ENCODE measurements around the gene RGMA.

RGMA gene

GRCh38 chr15:93067649-93068085 lies 21.3 kb downstream of the RGMA start:
- H2BK5ac ChIP-seq (ENCODE audit: low read length): no peak overlapping the region
- H3K18ac ChIP-seq (ENCODE audit: low read length): peak overlapping the region; percentile 22
- H3K27ac ChIP-seq (replicated peaks; ENCODE audit: low read length): no peak overlapping the region
- H3K4me2 ChIP-seq (ENCODE audit: insufficient read depth, low read length, poor library complexity, severe bottlenecking): no peak overlapping the region
- no peak overlapping the region for H2AK5ac ChIP-seq (ENCODE audit: low read depth, low read length)
- no peak overlapping the region for H4K8ac ChIP-seq (ENCODE audit: low read depth, low read length)
- no peak overlapping the region for H2BK12ac ChIP-seq (ENCODE audit: low read length)
- H3K9ac ChIP-seq (ENCODE audit: low read depth, low read length, poor library complexity): no peak overlapping the region
- no peak for DNase-seq (ENCODE audit: low spot score)
- H3K4me3 ChIP-seq (ENCODE audit: low read length in 2 of 2): no peak overlapping the region
- no peak overlapping the region for H3K4ac ChIP-seq (ENCODE audit: low read length)
- H3K79me1 ChIP-seq (ENCODE audit: low read depth, low read length): peaks cover 16% of the 10 kb centered on the region
- H2BK15ac ChIP-seq (ENCODE audit: low read length): no peak overlapping the region
- H3K14ac ChIP-seq (ENCODE audit: low read length): no peak overlapping the region
- H3K36me3 ChIP-seq (replicated peaks in 1 of 2; ENCODE audit: control insufficient read depth in 2 of 2, insufficient read depth in 2 of 2, low read length in 2 of 2): peaks cover 37 to 94% of the 10 kb centered on the region in 2 donors
- peak overlapping the region; percentile 25 for H3K23ac ChIP-seq (ENCODE audit: low read depth, low read length, poor library complexity)
- H4K91ac ChIP-seq (ENCODE audit: low read depth, low read length, poor library complexity): no peak overlapping the region
- peaks cover 0 to 12% of the 10 kb centered on the region in 2 donors for H3K9me3 ChIP-seq (replicated peaks in 1 of 2; ENCODE audit: control insufficient read depth in 2 of 2, insufficient read depth in 1 of 2, low read depth in 1 of 2, low read length in 2 of 2)
- H2BK120ac ChIP-seq (ENCODE audit: low read depth, low read length): no peak overlapping the region
- H3K27me3 ChIP-seq (ENCODE audit: control insufficient read depth in 3 of 3, insufficient read depth in 3 of 3, low read depth in 1 of 3, low read length in 3 of 3): no peaks in the 10 kb centered on the region
- no CpG with 5 or more reads among the region's 4 CpGs for WGBS, 2 donors (ENCODE audit: extremely low coverage in 2 of 2, insufficient read length in 2 of 2, insufficient replicate concordance in 1 of 2)
- peaks cover 32 to 51% of the 10 kb centered on the region in 2 donors for H3K4me1 ChIP-seq (ENCODE audit: control insufficient read depth in 2 of 2, insufficient read depth in 1 of 2, low read depth in 1 of 2, low read length in 2 of 2)
- no peak overlapping the region for H2AFZ ChIP-seq (ENCODE audit: low read length)

- no peak overlapping the region for H3K23ac ChIP-seq (ENCODE audit: low read depth, low read length, poor library complexity)
- H3K18ac ChIP-seq (ENCODE audit: low read length): peak overlapping the region; percentile 16
- no peak overlapping the region for H2BK15ac ChIP-seq (ENCODE audit: low read length)
- no peak overlapping the region for H3K14ac ChIP-seq (ENCODE audit: low read length)
- peaks cover 37 to 93% of the 10 kb centered on the region in 2 donors for H3K36me3 ChIP-seq (replicated peaks in 1 of 2; ENCODE audit: control insufficient read depth in 2 of 2, insufficient read depth in 2 of 2, low read length in 2 of 2)
- peaks cover 16% of the 10 kb centered on the region for H3K79me1 ChIP-seq (ENCODE audit: low read depth, low read length)
- no peak overlapping the region for H4K8ac ChIP-seq (ENCODE audit: low read depth, low read length)
- no peak overlapping the region for H2AFZ ChIP-seq (ENCODE audit: low read length)
- H3K9me3 ChIP-seq (replicated peaks in 1 of 2; ENCODE audit: control insufficient read depth in 2 of 2, insufficient read depth in 1 of 2, low read depth in 1 of 2, low read length in 2 of 2): peaks cover 0 to 12% of the 10 kb centered on the region in 2 donors
- no peak overlapping the region for H3K4ac ChIP-seq (ENCODE audit: low read length)
- DNase-seq (ENCODE audit: low spot score): no peak
- H3K27me3 ChIP-seq (ENCODE audit: control insufficient read depth in 3 of 3, insufficient read depth in 3 of 3, low read depth in 1 of 3, low read length in 3 of 3): no peaks in the 10 kb centered on the region
- no peak overlapping the region for H2BK120ac ChIP-seq (ENCODE audit: low read depth, low read length)
- H3K27ac ChIP-seq (replicated peaks; ENCODE audit: low read length): no peak overlapping the region
- no peak overlapping the region for H2BK12ac ChIP-seq (ENCODE audit: low read length)
- peaks cover 34 to 52% of the 10 kb centered on the region in 2 donors for H3K4me1 ChIP-seq (ENCODE audit: control insufficient read depth in 2 of 2, insufficient read depth in 1 of 2, low read depth in 1 of 2, low read length in 2 of 2)
- H3K4me2 ChIP-seq (ENCODE audit: insufficient read depth, low read length, poor library complexity, severe bottlenecking): no peak overlapping the region
- H4K91ac ChIP-seq (ENCODE audit: low read depth, low read length, poor library complexity): no peak overlapping the region
- H3K4me3 ChIP-seq (ENCODE audit: low read length in 2 of 2): no peak overlapping the region
- WGBS, 2 donors (ENCODE audit: extremely low coverage in 2 of 2, insufficient read length in 2 of 2, insufficient replicate concordance in 1 of 2): no CpG with 5 or more reads among the region's 7 CpGs
- H2BK5ac ChIP-seq (ENCODE audit: low read length): no peak overlapping the region
- no peak overlapping the region for H2AK5ac ChIP-seq (ENCODE audit: low read depth, low read length)
- no peak overlapping the region for H3K9ac ChIP-seq (ENCODE audit: low read depth, low read length, poor library complexity)
Observed at GRCh38 chr15:93066834-93067648, 22.0 kb downstream of the RGMA start.

GRCh38 chr15:93066224-93066681 lies 22.8 kb downstream of the RGMA start:
- H2BK5ac ChIP-seq (ENCODE audit: low read length): no peak overlapping the region
- no peak overlapping the region for H3K14ac ChIP-seq (ENCODE audit: low read length)
- no peak overlapping the region for H2AFZ ChIP-seq (ENCODE audit: low read length)
- H3K36me3 ChIP-seq (replicated peaks in 1 of 2; ENCODE audit: control insufficient read depth in 2 of 2, insufficient read depth in 2 of 2, low read length in 2 of 2): peaks cover 37 to 88% of the 10 kb centered on the region in 2 donors
- H3K4ac ChIP-seq (ENCODE audit: low read length): no peak overlapping the region
- H3K23ac ChIP-seq (ENCODE audit: low read depth, low read length, poor library complexity): peak overlapping the region; percentile 23
- H3K18ac ChIP-seq (ENCODE audit: low read length): no peak overlapping the region
- H3K27me3 ChIP-seq (ENCODE audit: control insufficient read depth in 3 of 3, insufficient read depth in 3 of 3, low read depth in 1 of 3, low read length in 3 of 3): no peaks in the 10 kb centered on the region
- H3K4me1 ChIP-seq (ENCODE audit: control insufficient read depth in 2 of 2, insufficient read depth in 1 of 2, low read depth in 1 of 2, low read length in 2 of 2): peaks cover 35 to 54% of the 10 kb centered on the region in 2 donors
- peaks cover 16% of the 10 kb centered on the region for H3K79me1 ChIP-seq (ENCODE audit: low read depth, low read length)
- H4K8ac ChIP-seq (ENCODE audit: low read depth, low read length): no peak overlapping the region
- no peak overlapping the region for H3K27ac ChIP-seq (replicated peaks; ENCODE audit: low read length)
- H4K91ac ChIP-seq (ENCODE audit: low read depth, low read length, poor library complexity): no peak overlapping the region
- no peak for DNase-seq (ENCODE audit: low spot score)
- WGBS, 2 donors (ENCODE audit: extremely low coverage in 2 of 2, insufficient read length in 2 of 2, insufficient replicate concordance in 1 of 2): no CpG with 5 or more reads among the region's 38 CpGs
- H3K9ac ChIP-seq (ENCODE audit: low read depth, low read length, poor library complexity): peak overlapping the region; percentile 56
- H2BK120ac ChIP-seq (ENCODE audit: low read depth, low read length): no peak overlapping the region
- no peak overlapping the region for H2BK12ac ChIP-seq (ENCODE audit: low read length)
- no peak overlapping the region for H2AK5ac ChIP-seq (ENCODE audit: low read depth, low read length)
- H3K4me3 ChIP-seq (ENCODE audit: low read length in 2 of 2): no peak overlapping the region
- H3K4me2 ChIP-seq (ENCODE audit: insufficient read depth, low read length, poor library complexity, severe bottlenecking): no peak overlapping the region
- H2BK15ac ChIP-seq (ENCODE audit: low read length): no peak overlapping the region
- H3K9me3 ChIP-seq (replicated peaks in 1 of 2; ENCODE audit: control insufficient read depth in 2 of 2, insufficient read depth in 1 of 2, low read depth in 1 of 2, low read length in 2 of 2): peaks cover 0 to 12% of the 10 kb centered on the region in 2 donors

- Histone ChIP-seq H3K27ac (replicated peaks; ENCODE audit: low read length) (no peak overlapping the region), H3K36me3 (replicated peaks in 1 of 2; ENCODE audit: control insufficient read depth in 2 of 2, insufficient read depth in 2 of 2, low read length in 2 of 2) (peaks cover 42 to 88% of the 10 kb centered on the region in 2 donors), H2AK5ac (ENCODE audit: low read depth, low read length) (no peak overlapping the region), H3K9ac (ENCODE audit: low read depth, low read length, poor library complexity) (peak overlapping the region; percentile 57), H3K4me2 (ENCODE audit: insufficient read depth, low read length, poor library complexity, severe bottlenecking) (no peak overlapping the region), H3K4ac (ENCODE audit: low read length) (no peak overlapping the region), H4K8ac (ENCODE audit: low read depth, low read length) (no peak overlapping the region), H3K4me1 (ENCODE audit: control insufficient read depth in 2 of 2, insufficient read depth in 1 of 2, low read depth in 1 of 2, low read length in 2 of 2) (peaks cover 35 to 58% of the 10 kb centered on the region in 2 donors), H3K9me3 (replicated peaks in 1 of 2; ENCODE audit: control insufficient read depth in 2 of 2, insufficient read depth in 1 of 2, low read depth in 1 of 2, low read length in 2 of 2) (peaks cover 0 to 12% of the 10 kb centered on the region in 2 donors), H3K79me1 (ENCODE audit: low read depth, low read length) (peaks cover 16% of the 10 kb centered on the region), H2BK120ac (ENCODE audit: low read depth, low read length) (no peak overlapping the region), H3K14ac (ENCODE audit: low read length) (no peak overlapping the region), H2BK15ac (ENCODE audit: low read length) (no peak overlapping the region), H2AFZ (ENCODE audit: low read length) (no peak overlapping the region), H3K18ac (ENCODE audit: low read length) (peak overlapping the region; percentile 40), H2BK12ac (ENCODE audit: low read length) (no peak overlapping the region), H2BK5ac (ENCODE audit: low read length) (no peak overlapping the region), H4K91ac (ENCODE audit: low read depth, low read length, poor library complexity) (no peak overlapping the region), H3K23ac (ENCODE audit: low read depth, low read length, poor library complexity) (no peak overlapping the region), H3K27me3 (ENCODE audit: control insufficient read depth in 3 of 3, insufficient read depth in 3 of 3, low read depth in 1 of 3, low read length in 3 of 3) (no peaks in the 10 kb centered on the region), H3K4me3 (ENCODE audit: low read length in 2 of 2) (no peak overlapping the region)
- no CpG with 5 or more reads among the region's 23 CpGs for WGBS, 2 donors (ENCODE audit: extremely low coverage in 2 of 2, insufficient read length in 2 of 2, insufficient replicate concordance in 1 of 2)
- DNase-seq (ENCODE audit: low spot score): no peak
Observed at GRCh38 chr15:93065641-93066045, 23.4 kb downstream of the RGMA start.
